Prostate gland (tissue), 2 donors: Measurements from ENCODE around the gene FMC1.

Experiments
- CTCF ChIP-seq, 4 experiments: fragments of 200-600 bp in 2 of 4; fragments of 450-650 bp in 2 of 4; sonication (generic) in 2 of 4; IDR thresholded peaks; 1 replicate in 3 of 4; 2 replicates in 1 of 4; pipeline ENCODE4 v1.5.1; 2016 to 2019; ENCODE audit warnings: antibody characterized with exemption in 4 of 4, mild to moderate bottlenecking in 2 of 4, moderate library complexity in 2 of 4
- POLR2AphosphoS5 ChIP-seq: sonication (generic); formaldehyde crosslinking; IDR thresholded peaks from one replicate; pipeline ENCODE4 v1.6.1; 2017; ENCODE audit warnings: antibody characterized with exemption

- TF ChIP-seq CTCF (IDR thresholded peaks at IDR 0.05) (no peak), POLR2AphosphoS5 (no peak)
Observed at GRCh38 chr7:139292821-139293220, 48.3 kb upstream of the FMC1 start.
